Mesendoderm (in vitro differentiated cells): ENCODE measurements around the gene OR52E1.

Source experiments
- DNase-seq: peaks from one replicate; pipeline ENCODE4 v3.0.0; 2013
- H2AK5ac ChIP-seq: 2 replicates; pipeline ENCODE4 v1.6.1; 2013; ENCODE audit warnings: low read length, inconsistent platforms
- H2BK120ac ChIP-seq: 2 replicates; pipeline ENCODE4 v1.6.1; 2013; ENCODE audit warnings: low read depth, mild to moderate bottlenecking, low read length, moderate library complexity, mixed read lengths
- H2BK15ac ChIP-seq: replicated peaks from 2 replicates; pipeline ENCODE4 v1.6.1; 2013; ENCODE audit warnings: low read depth, mild to moderate bottlenecking, moderate library complexity
- H2BK5ac ChIP-seq: 2 replicates; pipeline ENCODE4 v1.6.1; 2013; ENCODE audit warnings: low read length, inconsistent platforms
- H3K18ac ChIP-seq: 2 replicates; pipeline ENCODE4 v1.6.1; 2013; ENCODE audit warnings: mild to moderate bottlenecking, low read length, mixed read lengths
- H3K23ac ChIP-seq: one replicate; pipeline ENCODE4 v1.6.1; 2013; ENCODE audit warnings: low read length
- H3K27ac ChIP-seq: 2 replicates; pipeline ENCODE4 v1.5.1; 2013; ENCODE audit warnings: low read depth, mild to moderate bottlenecking, inconsistent platforms, low read length, moderate library complexity
- H3K27me3 ChIP-seq: 2 replicates; pipeline ENCODE4 v1.6.1; 2013; ENCODE audit warnings: low read length, control low read depth, mild to moderate bottlenecking, inconsistent platforms; ENCODE audit not compliant: insufficient read depth, poor library complexity
- H3K36me3 ChIP-seq: 2 replicates; pipeline ENCODE4 v1.6.1; 2013; ENCODE audit warnings: low read length, inconsistent platforms; ENCODE audit not compliant: control insufficient read depth, insufficient read depth
- H3K4ac ChIP-seq: one replicate; pipeline ENCODE4 v1.6.1; 2013; ENCODE audit warnings: low read depth, mild to moderate bottlenecking, low read length, moderate library complexity
- H3K4me1 ChIP-seq: 2 replicates; pipeline ENCODE4 v1.6.1; 2013; ENCODE audit warnings: low read depth, low read length, inconsistent platforms; ENCODE audit not compliant: control insufficient read depth
- H3K4me2 ChIP-seq: 2 replicates; pipeline ENCODE4 v1.6.1; 2013; ENCODE audit warnings: low read length
- H3K4me3 ChIP-seq: 2 replicates; pipeline ENCODE4 v1.5.1; 2013; ENCODE audit warnings: mild to moderate bottlenecking, low read length
- H3K56ac ChIP-seq: one replicate; pipeline ENCODE4 v1.6.1; 2013; ENCODE audit warnings: low read length
- H3K79me1 ChIP-seq: 2 replicates; pipeline ENCODE4 v1.6.1; 2013; ENCODE audit warnings: low read length, inconsistent platforms
- H3K79me2 ChIP-seq: 2 replicates; pipeline ENCODE4 v1.6.1; 2013; ENCODE audit warnings: mild to moderate bottlenecking, low read length; ENCODE audit not compliant: control insufficient read depth, insufficient read depth
- H3K9ac ChIP-seq: 2 replicates; pipeline ENCODE4 v1.6.1; 2013; ENCODE audit warnings: low read length, inconsistent platforms
- H4K5ac ChIP-seq: one replicate; pipeline ENCODE4 v1.6.1; 2013; ENCODE audit warnings: low read length
- H4K8ac ChIP-seq: one replicate; pipeline ENCODE4 v1.6.1; 2013; ENCODE audit warnings: low read depth, mild to moderate bottlenecking, control low read depth, low read length, moderate library complexity
- WGBS: extraction: QIAGEN DNeasy Blood & Tissue Kit; methylation state at CpG from one replicate; pipeline ENCODE4 v1.1.7; 2013; ENCODE audit warnings: low lambda C conversion rate, missing lambda C conversion rate; ENCODE audit not compliant: insufficient coverage; ENCODE audit errors: extremely low coverage; 5-methylcytosine and 5-hydroxymethylcytosine counted together

Gene OR52E1

DNA sequence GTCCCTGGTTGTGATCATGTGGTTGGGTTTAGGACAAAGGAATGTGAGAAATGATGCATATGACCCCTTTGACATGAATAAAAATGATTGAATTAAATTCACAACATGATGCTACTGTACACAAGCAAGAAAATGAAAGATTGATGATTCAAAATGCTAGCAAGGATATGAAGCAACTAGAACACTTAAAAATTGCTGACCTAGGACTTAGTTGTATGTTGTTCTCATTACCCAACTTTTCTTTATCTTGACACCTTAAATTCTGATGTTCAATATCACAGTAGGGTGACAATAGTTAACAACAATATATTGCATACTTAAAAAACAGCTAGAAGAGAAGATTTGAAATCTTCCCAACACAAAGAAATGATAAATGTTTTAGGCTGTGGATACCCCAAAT is 48.2 kb downstream of the OR52E1 start:
- Histone ChIP-seq H3K23ac (no peak overlapping the region), H2BK5ac (no peak overlapping the region), H3K56ac (no peak overlapping the region), H3K79me1 (no peaks in the 10 kb centered on the region), H4K5ac (no peak overlapping the region), H3K4me3 (no peak overlapping the region), H3K27ac (no peak overlapping the region), H3K4ac (no peak overlapping the region), H3K4me1 (no peaks in the 10 kb centered on the region), H4K8ac (no peak overlapping the region), H3K36me3 (no peaks in the 10 kb centered on the region), H2BK120ac (no peak overlapping the region), H2AK5ac (no peak overlapping the region), H3K27me3 (no peaks in the 10 kb centered on the region), H3K18ac (no peak overlapping the region), H3K79me2 (no peaks in the 10 kb centered on the region), H2BK15ac (no peak overlapping the region), H3K9ac (no peak overlapping the region), H3K4me2 (no peak overlapping the region)
- no peak for DNase-seq

- WGBS, result 100% methylated on average over 1 of the region's 1 CpG
- Histone ChIP-seq H4K5ac (no peak overlapping the region), H3K4me3 (no peak overlapping the region), H3K79me1 (no peaks in the 10 kb centered on the region), H3K27ac (no peak overlapping the region), H3K56ac (no peak overlapping the region), H3K36me3 (no peaks in the 10 kb centered on the region), H3K4me1 (no peaks in the 10 kb centered on the region), H2BK15ac (no peak overlapping the region), H3K27me3 (no peaks in the 10 kb centered on the region), H2BK120ac (no peak overlapping the region), H3K18ac (no peak overlapping the region), H3K4ac (no peak overlapping the region), H3K9ac (no peak overlapping the region), H2BK5ac (no peak overlapping the region), H3K4me2 (no peak overlapping the region), H2AK5ac (no peak overlapping the region), H4K8ac (no peak overlapping the region), H3K23ac (no peak overlapping the region), H3K79me2 (no peaks in the 10 kb centered on the region)
- no peak for DNase-seq
Measured at GRCh38 chr11:5118893-5119292, 49.5 kb downstream of the OR52E1 start.
